ENCODE data around the gene SMAD2. TPM values are rescaled to one million over a fixed set of nuclear protein-coding genes. Genes with fewer than 3 reads are reported as not detected.

SMAD2 gene
- total RNA-seq, 2 experiments from 2014 or later, result 40.4 to 81.1 TPM

GRCh38 chr18:47919916-47920315 is 10.5 kb downstream of the SMAD2 start:
- Histone ChIP-seq H3K4me1 (ENCODE audit: insufficient read depth, low read length, poor library complexity, severe bottlenecking) (no peaks in the 10 kb centered on the region), H3K27ac (ENCODE audit: low read depth, low read length, poor library complexity, severe bottlenecking) (no peak overlapping the region), H3K4me3 (ENCODE audit: low read depth, low read length, poor library complexity, severe bottlenecking) (no peak overlapping the region), H3K4me2 (ENCODE audit: low read length) (no peak overlapping the region), H4K20me1 (ENCODE audit: insufficient read depth, low read length) (peaks cover 3% of the 10 kb centered on the region; the same call in 1 of the 2 replicates), H3K9me2 (ENCODE audit: insufficient read depth, low read length) (no peaks in the 10 kb centered on the region), H3K9me3 (ENCODE audit: low read length) (no peaks in the 10 kb centered on the region), H2AFZ (ENCODE audit: low read length) (no peak overlapping the region), H3K36me3 (ENCODE audit: insufficient read depth, low read length) (no peaks in the 10 kb centered on the region), H3K79me2 (ENCODE audit: insufficient read depth, low read depth, low read length) (peaks cover 94% of the 10 kb centered on the region)
- intact Hi-C loops (cut with micrococcal nuclease; ENCODE audit: unreplicated experiment), result no loop called here
- ChIA-PET CTCF (ENCODE audit: unreplicated experiment) (no interaction called here), POLR2A (no interaction called here)
- BruUV-seq (replicated peaks), result no TSS peak
- TF ChIP-seq, protein P1, sequence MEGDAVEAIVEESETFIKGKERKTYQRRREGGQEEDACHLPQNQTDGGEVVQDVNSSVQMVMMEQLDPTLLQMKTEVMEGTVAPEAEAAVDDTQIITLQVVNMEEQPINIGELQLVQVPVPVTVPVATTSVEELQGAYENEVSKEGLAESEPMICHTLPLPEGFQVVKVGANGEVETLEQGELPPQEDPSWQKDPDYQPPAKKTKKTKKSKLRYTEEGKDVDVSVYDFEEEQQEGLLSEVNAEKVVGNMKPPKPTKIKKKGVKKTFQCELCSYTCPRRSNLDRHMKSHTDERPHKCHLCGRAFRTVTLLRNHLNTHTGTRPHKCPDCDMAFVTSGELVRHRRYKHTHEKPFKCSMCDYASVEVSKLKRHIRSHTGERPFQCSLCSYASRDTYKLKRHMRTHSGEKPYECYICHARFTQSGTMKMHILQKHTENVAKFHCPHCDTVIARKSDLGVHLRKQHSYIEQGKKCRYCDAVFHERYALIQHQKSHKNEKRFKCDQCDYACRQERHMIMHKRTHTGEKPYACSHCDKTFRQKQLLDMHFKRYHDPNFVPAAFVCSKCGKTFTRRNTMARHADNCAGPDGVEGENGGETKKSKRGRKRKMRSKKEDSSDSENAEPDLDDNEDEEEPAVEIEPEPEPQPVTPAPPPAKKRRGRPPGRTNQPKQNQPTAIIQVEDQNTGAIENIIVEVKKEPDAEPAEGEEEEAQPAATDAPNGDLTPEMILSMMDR (conservative IDR thresholded peaks at IDR 0.05; ENCODE audit: low read length), result no peak
- no peak for TF ChIP-seq EZH2phosphoT487 (IDR thresholded peaks at IDR 0.05; ENCODE audit: borderline replicate concordance, low read depth, low read length)
- DNase-seq (ENCODE audit: low spot score), result no peak

DNA sequence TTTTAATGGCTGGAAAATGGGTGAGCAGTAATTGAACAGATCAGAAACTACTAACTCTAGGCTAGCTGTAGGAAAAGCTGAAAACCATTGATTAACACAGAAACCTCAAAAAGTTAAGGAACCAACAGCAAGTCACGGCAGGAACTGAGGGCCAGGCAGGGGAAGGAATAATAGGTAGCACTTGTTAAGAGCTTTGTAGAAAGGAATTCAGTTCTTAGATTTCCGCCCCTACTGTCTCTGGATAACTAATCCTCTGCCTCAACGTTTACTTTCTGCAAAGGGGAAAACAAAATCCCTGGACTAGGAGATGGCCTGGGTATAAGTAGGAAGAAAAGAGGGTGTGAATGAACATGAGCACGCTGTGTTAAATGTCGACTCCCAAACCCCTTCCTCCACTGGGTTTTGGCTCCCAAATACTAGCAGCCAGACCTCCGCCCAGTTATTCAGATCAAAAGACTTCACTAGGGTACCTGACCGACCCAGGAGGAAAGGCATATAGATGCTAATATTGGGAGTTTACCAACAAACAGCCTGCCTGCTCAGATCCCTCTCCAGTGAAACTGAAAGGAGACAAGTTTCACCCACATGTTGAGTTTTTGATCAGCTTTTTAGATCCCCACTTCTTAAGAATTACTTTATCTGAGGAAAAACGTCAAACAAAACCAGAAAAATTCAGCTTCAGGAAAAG is 12.4 kb downstream of the SMAD2 start:
- Histone ChIP-seq H3K9me2 (ENCODE audit: insufficient read depth, low read length) (no peaks in the 10 kb centered on the region), H3K4me1 (ENCODE audit: insufficient read depth, low read length, poor library complexity, severe bottlenecking) (no peaks in the 10 kb centered on the region), H3K4me2 (ENCODE audit: low read length) (no peak overlapping the region), H3K4me3 (ENCODE audit: low read depth, low read length, poor library complexity, severe bottlenecking) (no peak overlapping the region), H3K79me2 (ENCODE audit: insufficient read depth, low read depth, low read length) (peaks cover 95% of the 10 kb centered on the region), H3K36me3 (ENCODE audit: insufficient read depth, low read length) (no peaks in the 10 kb centered on the region), H3K9me3 (ENCODE audit: low read length) (no peaks in the 10 kb centered on the region), H3K27ac (ENCODE audit: low read depth, low read length, poor library complexity, severe bottlenecking) (no peak overlapping the region), H2AFZ (ENCODE audit: low read length) (no peak overlapping the region), H4K20me1 (ENCODE audit: insufficient read depth, low read length) (no peaks in the 10 kb centered on the region; the same call in 1 of the 2 replicates)
- no TSS peak for BruUV-seq (replicated peaks)
- POLR2A ChIA-PET, result no interaction called here
- CTCF ChIA-PET (ENCODE audit: unreplicated experiment), result no interaction called here
- DNase-seq (ENCODE audit: low spot score), result no peak
- TF ChIP-seq, protein P1 (conservative IDR thresholded peaks at IDR 0.05; ENCODE audit: low read length), result no peak
- TF ChIP-seq EZH2phosphoT487 (IDR thresholded peaks at IDR 0.05; ENCODE audit: borderline replicate concordance, low read depth, low read length), result no peak
- intact Hi-C loops (cut with micrococcal nuclease; ENCODE audit: unreplicated experiment), result no loop called here

GRCh38 chr18:47915930-47916329 is 14.5 kb downstream of the SMAD2 start:
- no peaks in the 10 kb centered on the region for H3K9me2 ChIP-seq (ENCODE audit: insufficient read depth, low read length)
- H2AFZ ChIP-seq (ENCODE audit: low read length), result no peak overlapping the region
- no peaks in the 10 kb centered on the region for H4K20me1 ChIP-seq (ENCODE audit: insufficient read depth, low read length)
- ChIA-PET POLR2A (no interaction called here), CTCF (ENCODE audit: unreplicated experiment) (no interaction called here)
- H3K36me3 ChIP-seq (ENCODE audit: insufficient read depth, low read length), result no peaks in the 10 kb centered on the region; the same call in 1 of the 2 replicates
- no TSS peak for BruUV-seq (replicated peaks)
- no peaks in the 10 kb centered on the region for H3K4me1 ChIP-seq (ENCODE audit: insufficient read depth, low read length, poor library complexity, severe bottlenecking)
- H3K4me2 ChIP-seq (ENCODE audit: low read length), result no peak overlapping the region
- H3K9me3 ChIP-seq (ENCODE audit: low read length), result no peaks in the 10 kb centered on the region
- no peak for TF ChIP-seq EZH2phosphoT487 (IDR thresholded peaks at IDR 0.05; ENCODE audit: borderline replicate concordance, low read depth, low read length)
- TF ChIP-seq, protein P1 (conservative IDR thresholded peaks at IDR 0.05; ENCODE audit: low read length), result no peak
- peaks cover 83% of the 10 kb centered on the region for H3K79me2 ChIP-seq (ENCODE audit: insufficient read depth, low read depth, low read length)
- H3K27ac ChIP-seq (ENCODE audit: low read depth, low read length, poor library complexity, severe bottlenecking), result no peak overlapping the region
- H3K4me3 ChIP-seq (ENCODE audit: low read depth, low read length, poor library complexity, severe bottlenecking), result no peak overlapping the region
- intact Hi-C loops (cut with micrococcal nuclease; ENCODE audit: unreplicated experiment), result no loop called here
- no peak for DNase-seq (ENCODE audit: low spot score)
